HepG2 (cell line): ENCODE data around the gene UBE4A. TPM values are rescaled to one million over a fixed set of nuclear protein-coding genes. Genes with fewer than 3 reads are reported as not detected.
A peak's percentile ranks its signal among the peaks of the same experiment; 100 is the strongest.

Experiments used
- ARID2 ChIP-seq: sonication (generic); formaldehyde crosslinking; IDR thresholded peaks from 2 replicates; pipeline ENCODE4 v1.8.1; 2022; ENCODE audit warnings: mild to moderate bottlenecking, missing genetic modification reagents, borderline replicate concordance
- CHCHD3 ChIP-seq: sonication (generic); formaldehyde crosslinking; IDR thresholded peaks from 2 replicates; pipeline ENCODE4 v1.8.0; 2022; ENCODE audit warnings: mild to moderate bottlenecking, missing genetic modification reagents, moderate library complexity
- CREB1 ChIP-seq, 2 experiments: fragments of 450-650 bp in 1 of 2; IDR thresholded peaks; 2 replicates each; pipeline ENCODE4 v1.6.1; 2016 to 2017; ENCODE audit warnings: control low read depth in 1 of 2, mild to moderate bottlenecking in 1 of 2, missing compliant biosample characterization in 1 of 2, missing genetic modification characterization in 1 of 2
- ELF4 ChIP-seq: sonication (generic); formaldehyde crosslinking; IDR thresholded peaks from 2 replicates; pipeline ENCODE4 v1.5.0; 2020; ENCODE audit warnings: missing genetic modification reagents, mild to moderate bottlenecking, moderate library complexity, borderline replicate concordance
- HMGA1 ChIP-seq: sonication (generic); formaldehyde crosslinking; conservative IDR thresholded peaks from 2 replicates; pipeline ENCODE4 v1.4.0; 2020; ENCODE audit warnings: missing genetic modification reagents
- MED13 ChIP-seq: sonication (generic); formaldehyde crosslinking; IDR thresholded peaks from 2 replicates; pipeline ENCODE4 v1.5.0; 2020; ENCODE audit warnings: missing genetic modification reagents
- NFIB ChIP-seq: sonication (generic); formaldehyde crosslinking; IDR thresholded peaks from 2 replicates; pipeline ENCODE4 v1.9.0; 2021; ENCODE audit warnings: missing genetic modification reagents, mild to moderate bottlenecking, borderline replicate concordance
- NFRKB ChIP-seq: fragments of 450-650 bp; IDR thresholded peaks from 2 replicates; pipeline ENCODE4 v1.6.1; 2017
- RARG ChIP-seq: sonication (generic); formaldehyde crosslinking; IDR thresholded peaks from 2 replicates; pipeline ENCODE4 v1.4.0; 2020; ENCODE audit warnings: low read depth, mild to moderate bottlenecking, missing genetic modification reagents
- SMAD3 ChIP-seq: sonication (generic); formaldehyde crosslinking; IDR thresholded peaks from 2 replicates; pipeline ENCODE4 v1.4.0; 2020; ENCODE audit warnings: missing genetic modification reagents
- ZC3H13 ChIP-seq: sonication (generic); formaldehyde crosslinking; IDR thresholded peaks from 2 replicates; pipeline ENCODE4 v1.8.1; 2023; ENCODE audit warnings: mild to moderate bottlenecking, missing genetic modification reagents, moderate library complexity
- ZMAT3 ChIP-seq: sonication (generic); formaldehyde crosslinking; conservative IDR thresholded peaks from 2 replicates; pipeline ENCODE4 v1.7.0; 2021; ENCODE audit warnings: missing genetic modification reagents
- ZNF354B ChIP-seq: sonication (generic); formaldehyde crosslinking; IDR thresholded peaks from 2 replicates; pipeline ENCODE4 v1.8.0; 2022; ENCODE audit warnings: mild to moderate bottlenecking, missing genetic modification reagents
- ZNF567 ChIP-seq: sonication (generic); formaldehyde crosslinking; IDR thresholded peaks from 2 replicates; pipeline ENCODE4 v1.8.1; 2023; ENCODE audit warnings: mild to moderate bottlenecking, missing genetic modification reagents, borderline replicate concordance
- ZNF790 ChIP-seq: sonication (generic); formaldehyde crosslinking; IDR thresholded peaks from 2 replicates; pipeline ENCODE4 v1.8.0; 2022; ENCODE audit warnings: missing genetic modification reagents, mild to moderate bottlenecking, borderline replicate concordance
- polyA plus RNA-seq, 8 experiments: library from polyadenylated mRNA; depleted of rRNA in 3 of 8; stranded (reverse) in 7 of 8; unstranded in 1 of 8; fragments of >200 nt; fragmentation: Illumina TruSeq in 4 of 8; extraction: Trizol in 4 of 8; gene quantifications; 2 replicates each; pipeline versions ENCODE4 v1.2.1 to v1.2.3, GENCODE V29; 2011 to 2016; ENCODE audit warnings: low read depth in 4 of 8, missing spikeins in 1 of 8, mixed read lengths in 1 of 8; ENCODE audit not compliant: insufficient read depth in 1 of 8
- total RNA-seq, 5 experiments: library from RNA; depleted of rRNA; stranded (reverse); fragments of >200 nt; fragmentation: Illumina TruSeq; extraction: Trizol; gene quantifications; 2 replicates each; pipeline ENCODE4 v1.2.3, GENCODE V29; 2016; ENCODE audit warnings: low read depth in 1 of 5
- TF ChIP-seq, protein P1 (sequence below): IDR thresholded peaks from 2 replicates; pipeline ENCODE4 v1.6.1; 2016; ENCODE audit warnings: mild to moderate bottlenecking, missing biosample characterization, missing genetic modification reagents
- TF ChIP-seq, protein P2 (sequence below): sonication (generic); formaldehyde crosslinking; IDR thresholded peaks from 2 replicates; pipeline ENCODE4 v1.5.0; 2020; ENCODE audit warnings: missing genetic modification reagents
- TF ChIP-seq, protein P3 (sequence below): sonication (generic); formaldehyde crosslinking; IDR thresholded peaks from 2 replicates; pipeline ENCODE4 v1.4.0; 2020; ENCODE audit warnings: missing genetic modification reagents, borderline replicate concordance
- TF ChIP-seq, protein P4 (sequence below): sonication (generic); formaldehyde crosslinking; IDR thresholded peaks from 2 replicates; pipeline ENCODE4 v1.4.0; 2020; ENCODE audit warnings: mild to moderate bottlenecking, missing genetic modification reagents, borderline replicate concordance

UBE4A gene
- total and polyA plus RNA-seq, 2 of the 13 experiments (the other 11 are each of a cell fraction or from before 2014, with no cell fraction given), result 15.1 to 32.7 TPM

DNA sequence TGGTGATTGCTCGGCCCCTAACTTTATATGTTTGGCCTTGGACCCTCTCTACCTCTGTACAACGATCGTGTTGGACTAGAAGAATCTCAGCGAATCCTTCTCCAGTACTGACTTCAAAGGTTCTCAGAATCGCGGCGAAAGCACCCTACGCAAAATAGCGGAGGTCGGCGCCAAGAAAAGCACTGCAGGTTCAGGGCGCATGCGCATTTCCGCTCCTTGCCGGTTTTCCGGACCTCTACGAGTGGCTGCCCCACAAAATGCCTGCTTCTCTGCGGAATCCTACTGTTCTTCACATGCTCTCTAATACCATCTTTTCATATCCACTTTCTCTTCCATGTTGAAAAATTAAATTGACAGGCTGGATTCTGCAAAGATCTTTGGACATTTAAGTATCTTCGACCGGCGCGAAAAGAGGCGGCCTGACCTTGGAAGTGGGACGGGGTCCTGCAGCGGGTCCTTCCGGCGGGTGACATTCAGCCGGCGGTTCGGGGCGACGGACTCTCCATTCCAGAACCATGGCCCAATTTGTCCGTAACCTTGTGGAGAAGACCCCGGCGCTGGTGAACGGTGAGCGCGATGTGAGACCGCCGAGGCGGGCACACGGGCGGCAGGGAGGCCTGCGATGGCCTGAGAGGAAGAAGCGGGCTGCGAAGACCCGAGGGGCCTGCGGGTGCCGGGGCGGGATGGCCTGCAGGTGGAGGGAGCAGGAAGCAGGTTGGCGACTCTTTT lies 41.9 kb downstream of the UBE4A start, which contains the start of gene ATP5MG (continued):
- TF ChIP-seq NFRKB (no peak), ZC3H13 (CRISPR knock-in tag) (no peak), SMAD3 (peak; percentile 38; the same call in 1 of the 2 replicates), ZNF790 (CRISPR knock-in tag) (no peak), CREB1 (IDR thresholded peaks at IDR 0.05) (0 out of 2 replicates have a peak, but pooled peaks have one; percentile 1), CREB1 (CRISPR knock-in tag; IDR thresholded peaks at IDR 0.05) (peak; percentile 50; the same call in 1 of the 2 replicates), ZNF354B (CRISPR knock-in tag) (no peak), RARG (no peak; the same call in 1 of the 2 replicates), ELF4 (CRISPR knock-in tag) (peak; percentile 77; the same call in 1 of the 2 replicates), ZNF567 (CRISPR knock-in tag) (no peak), HMGA1 (no peak), ARID2 (CRISPR knock-in tag) (no peak), CHCHD3 (CRISPR knock-in tag) (no peak), ZMAT3 (CRISPR knock-in tag) (no peak), NFIB (CRISPR knock-in tag) (no peak), MED13 (peak; percentile 48; the same call in 1 of the 2 replicates)
- TF ChIP-seq, protein P1, sequence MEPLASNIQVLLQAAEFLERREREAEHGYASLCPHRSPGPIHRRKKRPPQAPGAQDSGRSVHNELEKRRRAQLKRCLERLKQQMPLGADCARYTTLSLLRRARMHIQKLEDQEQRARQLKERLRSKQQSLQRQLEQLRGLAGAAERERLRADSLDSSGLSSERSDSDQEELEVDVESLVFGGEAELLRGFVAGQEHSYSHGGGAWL (CRISPR knock-in tag), result no peak
- TF ChIP-seq, protein P2, sequence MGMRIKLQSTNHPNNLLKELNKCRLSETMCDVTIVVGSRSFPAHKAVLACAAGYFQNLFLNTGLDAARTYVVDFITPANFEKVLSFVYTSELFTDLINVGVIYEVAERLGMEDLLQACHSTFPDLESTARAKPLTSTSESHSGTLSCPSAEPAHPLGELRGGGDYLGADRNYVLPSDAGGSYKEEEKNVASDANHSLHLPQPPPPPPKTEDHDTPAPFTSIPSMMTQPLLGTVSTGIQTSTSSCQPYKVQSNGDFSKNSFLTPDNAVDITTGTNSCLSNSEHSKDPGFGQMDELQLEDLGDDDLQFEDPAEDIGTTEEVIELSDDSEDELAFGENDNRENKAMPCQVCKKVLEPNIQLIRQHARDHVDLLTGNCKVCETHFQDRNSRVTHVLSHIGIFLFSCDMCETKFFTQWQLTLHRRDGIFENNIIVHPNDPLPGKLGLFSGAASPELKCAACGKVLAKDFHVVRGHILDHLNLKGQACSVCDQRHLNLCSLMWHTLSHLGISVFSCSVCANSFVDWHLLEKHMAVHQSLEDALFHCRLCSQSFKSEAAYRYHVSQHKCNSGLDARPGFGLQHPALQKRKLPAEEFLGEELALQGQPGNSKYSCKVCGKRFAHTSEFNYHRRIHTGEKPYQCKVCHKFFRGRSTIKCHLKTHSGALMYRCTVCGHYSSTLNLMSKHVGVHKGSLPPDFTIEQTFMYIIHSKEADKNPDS (CRISPR knock-in tag), result no peak
- TF ChIP-seq, protein P3, sequence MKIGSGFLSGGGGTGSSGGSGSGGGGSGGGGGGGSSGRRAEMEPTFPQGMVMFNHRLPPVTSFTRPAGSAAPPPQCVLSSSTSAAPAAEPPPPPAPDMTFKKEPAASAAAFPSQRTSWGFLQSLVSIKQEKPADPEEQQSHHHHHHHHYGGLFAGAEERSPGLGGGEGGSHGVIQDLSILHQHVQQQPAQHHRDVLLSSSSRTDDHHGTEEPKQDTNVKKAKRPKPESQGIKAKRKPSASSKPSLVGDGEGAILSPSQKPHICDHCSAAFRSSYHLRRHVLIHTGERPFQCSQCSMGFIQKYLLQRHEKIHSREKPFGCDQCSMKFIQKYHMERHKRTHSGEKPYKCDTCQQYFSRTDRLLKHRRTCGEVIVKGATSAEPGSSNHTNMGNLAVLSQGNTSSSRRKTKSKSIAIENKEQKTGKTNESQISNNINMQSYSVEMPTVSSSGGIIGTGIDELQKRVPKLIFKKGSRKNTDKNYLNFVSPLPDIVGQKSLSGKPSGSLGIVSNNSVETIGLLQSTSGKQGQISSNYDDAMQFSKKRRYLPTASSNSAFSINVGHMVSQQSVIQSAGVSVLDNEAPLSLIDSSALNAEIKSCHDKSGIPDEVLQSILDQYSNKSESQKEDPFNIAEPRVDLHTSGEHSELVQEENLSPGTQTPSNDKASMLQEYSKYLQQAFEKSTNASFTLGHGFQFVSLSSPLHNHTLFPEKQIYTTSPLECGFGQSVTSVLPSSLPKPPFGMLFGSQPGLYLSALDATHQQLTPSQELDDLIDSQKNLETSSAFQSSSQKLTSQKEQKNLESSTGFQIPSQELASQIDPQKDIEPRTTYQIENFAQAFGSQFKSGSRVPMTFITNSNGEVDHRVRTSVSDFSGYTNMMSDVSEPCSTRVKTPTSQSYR (CRISPR knock-in tag), result no peak
- TF ChIP-seq, protein P4, sequence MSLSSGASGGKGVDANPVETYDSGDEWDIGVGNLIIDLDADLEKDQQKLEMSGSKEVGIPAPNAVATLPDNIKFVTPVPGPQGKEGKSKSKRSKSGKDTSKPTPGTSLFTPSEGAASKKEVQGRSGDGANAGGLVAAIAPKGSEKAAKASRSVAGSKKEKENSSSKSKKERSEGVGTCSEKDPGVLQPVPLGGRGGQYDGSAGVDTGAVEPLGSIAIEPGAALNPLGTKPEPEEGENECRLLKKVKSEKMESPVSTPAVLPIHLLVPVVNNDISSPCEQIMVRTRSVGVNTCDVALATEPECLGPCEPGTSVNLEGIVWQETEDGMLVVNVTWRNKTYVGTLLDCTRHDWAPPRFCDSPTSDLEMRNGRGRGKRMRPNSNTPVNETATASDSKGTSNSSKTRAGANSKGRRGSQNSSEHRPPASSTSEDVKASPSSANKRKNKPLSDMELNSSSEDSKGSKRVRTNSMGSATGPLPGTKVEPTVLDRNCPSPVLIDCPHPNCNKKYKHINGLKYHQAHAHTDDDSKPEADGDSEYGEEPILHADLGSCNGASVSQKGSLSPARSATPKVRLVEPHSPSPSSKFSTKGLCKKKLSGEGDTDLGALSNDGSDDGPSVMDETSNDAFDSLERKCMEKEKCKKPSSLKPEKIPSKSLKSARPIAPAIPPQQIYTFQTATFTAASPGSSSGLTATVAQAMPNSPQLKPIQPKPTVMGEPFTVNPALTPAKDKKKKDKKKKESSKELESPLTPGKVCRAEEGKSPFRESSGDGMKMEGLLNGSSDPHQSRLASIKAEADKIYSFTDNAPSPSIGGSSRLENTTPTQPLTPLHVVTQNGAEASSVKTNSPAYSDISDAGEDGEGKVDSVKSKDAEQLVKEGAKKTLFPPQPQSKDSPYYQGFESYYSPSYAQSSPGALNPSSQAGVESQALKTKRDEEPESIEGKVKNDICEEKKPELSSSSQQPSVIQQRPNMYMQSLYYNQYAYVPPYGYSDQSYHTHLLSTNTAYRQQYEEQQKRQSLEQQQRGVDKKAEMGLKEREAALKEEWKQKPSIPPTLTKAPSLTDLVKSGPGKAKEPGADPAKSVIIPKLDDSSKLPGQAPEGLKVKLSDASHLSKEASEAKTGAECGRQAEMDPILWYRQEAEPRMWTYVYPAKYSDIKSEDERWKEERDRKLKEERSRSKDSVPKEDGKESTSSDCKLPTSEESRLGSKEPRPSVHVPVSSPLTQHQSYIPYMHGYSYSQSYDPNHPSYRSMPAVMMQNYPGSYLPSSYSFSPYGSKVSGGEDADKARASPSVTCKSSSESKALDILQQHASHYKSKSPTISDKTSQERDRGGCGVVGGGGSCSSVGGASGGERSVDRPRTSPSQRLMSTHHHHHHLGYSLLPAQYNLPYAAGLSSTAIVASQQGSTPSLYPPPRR (CRISPR knock-in tag), result no peak
